HG02885 (cell line): ENCODE data around the gene SMIM29.

Experiments
- ATAC-seq: cut with Tn5 transposase; IDR thresholded peaks from one replicate; pipeline ENCODE4 v1.9.1; 2021; ENCODE audit warnings: mild to moderate bottlenecking; ENCODE audit not compliant: unreplicated experiment, poor library complexity

SMIM29 gene

GRCh38 chr6:34200340-34200971, 48.4 kb downstream of the SMIM29 start:
- ATAC-seq: no peak

GRCh38 chr6:34196833-34197195, 52.0 kb downstream of the SMIM29 start:
- no peak for ATAC-seq
